Right atrium auricular region (tissue), 2 donors: ENCODE results near the gene VWC2. TPM values are rescaled to one million over a fixed set of nuclear protein-coding genes. Genes with fewer than 3 reads are reported as not detected.

ENCODE experiments used
- DNase-seq: peaks from one replicate; pipeline ENCODE4 v3.0.0-alpha.2; 2019; ENCODE audit warnings: low spot score
- H3K27ac ChIP-seq, 2 donors: fragments of 200-600 bp; sonication (generic); 1 replicate in 1 of 2; 2 replicates in 1 of 2; pipeline ENCODE4 v1.5.1; 2016 to 2019
- H3K27me3 ChIP-seq, 2 donors: fragments of 200-600 bp; sonication (generic); one replicate each; pipeline versions ENCODE4 v1.5.1 to v1.6.0; 2017 to 2019
- H3K36me3 ChIP-seq: fragments of 200-600 bp; sonication (generic); one replicate; pipeline ENCODE4 v1.5.1; 2016
- H3K4me1 ChIP-seq, 2 donors: fragments of 200-600 bp; sonication (generic); one replicate each; pipeline versions ENCODE4 v1.5.1 to v1.6.0; 2017 to 2019
- H3K4me3 ChIP-seq, 2 donors: fragments of 200-600 bp; sonication (generic); 1 replicate in 1 of 2; 2 replicates in 1 of 2; pipeline ENCODE4 v1.5.1; 2017 to 2019; ENCODE audit warnings: mild to moderate bottlenecking in 1 of 2, moderate library complexity in 1 of 2
- H3K9me3 ChIP-seq, 2 donors: fragments of 200-600 bp; sonication (generic); one replicate each; pipeline ENCODE4 v1.5.1; 2019
- CTCF ChIP-seq, 2 donors: fragments of 200-600 bp; sonication (generic); IDR thresholded peaks; one replicate each; pipeline ENCODE4 v1.5.1; 2019; ENCODE audit warnings: antibody characterized with exemption in 2 of 2
- total RNA-seq, 2 donors: library from RNA; depleted of rRNA; stranded (reverse); fragments of >200 nt; gene quantifications; one replicate each; pipeline ENCODE4 v1.1.0, GENCODE V29; 2016

The VWC2 gene
- total RNA-seq, 2 donors from 2014 or later: 1.7 to 4.0 TPM

GRCh38 chr7:49767719-49768118, 5.7 kb upstream of the VWC2 start:
- DNase-seq: no peak
- Histone ChIP-seq H3K27me3 (no peaks in the 10 kb centered on the region), H3K27ac (no peak overlapping the region), H3K4me3 (no peak overlapping the region), H3K9me3 (no peaks in the 10 kb centered on the region), H3K4me1 (no peaks in the 10 kb centered on the region), H3K36me3 (no peaks in the 10 kb centered on the region)
- TF ChIP-seq CTCF (IDR thresholded peaks at IDR 0.05): no peak

- H3K4me3 ChIP-seq: no peak overlapping the region
- TF ChIP-seq CTCF (IDR thresholded peaks at IDR 0.05): no peak
- H3K36me3 ChIP-seq: no peaks in the 10 kb centered on the region
- H3K27ac ChIP-seq: no peak overlapping the region
- DNase-seq: no peak
- H3K27me3 ChIP-seq: no peaks in the 10 kb centered on the region
- H3K4me1 ChIP-seq: no peaks in the 10 kb centered on the region
- H3K9me3 ChIP-seq: no peaks in the 10 kb centered on the region
Observed at GRCh38 chr7:49768254-49768653, 5.2 kb upstream of the VWC2 start.

DNA sequence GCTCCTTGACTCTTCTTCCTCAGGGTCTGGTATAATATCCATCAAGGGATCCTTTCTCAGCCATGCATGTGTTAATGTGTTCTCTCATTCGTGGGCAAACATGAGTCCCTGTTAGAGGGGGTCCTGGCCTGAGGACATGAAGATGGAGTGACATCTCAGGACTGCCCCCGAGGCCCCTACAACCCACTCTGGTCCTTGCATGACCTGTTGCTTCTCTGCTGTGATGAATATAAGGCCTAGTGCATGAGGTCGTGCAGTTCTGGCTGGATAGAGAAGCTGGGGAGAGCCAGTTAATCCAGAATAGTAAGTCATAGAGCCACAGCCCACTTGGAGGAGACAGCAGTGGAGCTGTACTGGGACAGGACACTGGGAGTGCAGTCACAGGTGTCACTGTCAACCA, 4.6 kb upstream of the VWC2 start:
- no peaks in the 10 kb centered on the region for H3K9me3 ChIP-seq
- H3K27ac ChIP-seq: no peak overlapping the region
- peaks cover 0 to 4% of the 10 kb centered on the region in 2 donors for H3K4me1 ChIP-seq
- H3K4me3 ChIP-seq: no peak overlapping the region
- no peak for TF ChIP-seq CTCF (IDR thresholded peaks at IDR 0.05)
- DNase-seq: no peak
- no peaks in the 10 kb centered on the region for H3K36me3 ChIP-seq
- H3K27me3 ChIP-seq: no peaks in the 10 kb centered on the region

GRCh38 chr7:49769285-49769857, 4.1 kb upstream of the VWC2 start:
- no peak overlapping the region for H3K27ac ChIP-seq
- H3K9me3 ChIP-seq: no peaks in the 10 kb centered on the region
- no peak for DNase-seq
- H3K36me3 ChIP-seq: no peaks in the 10 kb centered on the region
- no peak for TF ChIP-seq CTCF (IDR thresholded peaks at IDR 0.05)
- no peak overlapping the region for H3K4me3 ChIP-seq
- H3K4me1 ChIP-seq: peaks cover 0 to 8% of the 10 kb centered on the region in 2 donors
- no peaks in the 10 kb centered on the region for H3K27me3 ChIP-seq

GRCh38 chr7:49770838-49771237, 2.6 kb upstream of the VWC2 start:
- H3K4me1 ChIP-seq: peaks cover 0 to 18% of the 10 kb centered on the region in 2 donors
- TF ChIP-seq CTCF (IDR thresholded peaks at IDR 0.05): no peak

More at GRCh38 chr7:49770838-49771237, 2.6 kb upstream of the VWC2 start:
- Histone ChIP-seq H3K27me3 (no peaks in the 10 kb centered on the region), H3K9me3 (no peaks in the 10 kb centered on the region), H3K4me3 (no peak overlapping the region), H3K27ac (no peak overlapping the region), H3K36me3 (no peaks in the 10 kb centered on the region)
- DNase-seq: no peak
